MCF 10A (cell line): ENCODE results near the gene CACNA2D2. TPM values are rescaled to one million over a fixed set of nuclear protein-coding genes. Genes with fewer than 3 reads are reported as not detected.

Experiments used
- BruUV-seq: library from RNA; stranded (reverse); fragments of 400-500 nt; replicated peaks from 2 replicates; lab custom pipeline; 2021; lab: Mats Ljungman, UMichigan
- CTCF ChIA-PET: fragments of 300-600 bp; sonication (Branson Sonifier 250); formaldehyde crosslinking; extraction: SDS; loops from one replicate; lab custom pipeline; 2021; ENCODE audit warnings: antibody characterized with exemption, inconsistent platforms; lab: Yijun Ruan, JAX
- POLR2A ChIA-PET: fragments of 300-600, 350-650 bp; sonication (Branson Sonifier 250); formaldehyde crosslinking; extraction: SDS; loops from one replicate; lab custom pipeline; 2020; ENCODE audit warnings: antibody characterized with exemption, inconsistent platforms; lab: Yijun Ruan, JAX
- DNase-seq: peaks from one replicate; pipeline ENCODE4 v3.0.0-alpha.2; 2018; ENCODE audit not compliant: unreplicated experiment
- H3K27ac Mint-ChIP-seq: one replicate; pipeline ENCODE4 v1.8.0; 2022; ENCODE audit warnings: mild to moderate bottlenecking, low read depth, mixed read lengths; ENCODE audit not compliant: unreplicated experiment
- H3K27me3 Mint-ChIP-seq: one replicate; pipeline ENCODE4 v1.8.0; 2022; ENCODE audit warnings: mixed read lengths; ENCODE audit not compliant: insufficient read depth, unreplicated experiment
- H3K36me3 Mint-ChIP-seq: one replicate; pipeline ENCODE4 v1.8.0; 2022; ENCODE audit warnings: mild to moderate bottlenecking, moderate library complexity, mixed read lengths; ENCODE audit not compliant: insufficient read depth, unreplicated experiment
- H3K4me1 Mint-ChIP-seq: one replicate; pipeline ENCODE4 v1.8.0; 2022; ENCODE audit warnings: mixed read lengths; ENCODE audit not compliant: insufficient read depth, unreplicated experiment
- H3K4me3 Mint-ChIP-seq: one replicate; pipeline ENCODE4 v1.8.0; 2022; ENCODE audit warnings: mild to moderate bottlenecking, moderate library complexity, mixed read lengths; ENCODE audit not compliant: unreplicated experiment
- H3K9me3 Mint-ChIP-seq: one replicate; pipeline ENCODE4 v1.8.0; 2022; ENCODE audit warnings: mixed read lengths; ENCODE audit not compliant: unreplicated experiment
- CTCF ChIP-seq: fragments of 200-600 bp; IDR thresholded peaks from one replicate; pipeline ENCODE4 v1.8.0; 2022; ENCODE audit warnings: antibody characterized with exemption, mild to moderate bottlenecking; ENCODE audit not compliant: unreplicated experiment
- intact Hi-C: fragments of 100-400 bp; cut with micrococcal nuclease; formaldehyde crosslinking; loops from 2 replicates; pipeline ENCODE4 v1.14.1; 2022
- total RNA-seq: library from RNA; stranded (reverse); gene quantifications from 2 replicates; pipeline ENCODE4 v1.2.3, GENCODE V29; 2022

The CACNA2D2 gene
- total RNA-seq, 1 experiment from 2014 or later = not detected

- TF ChIP-seq CTCF = no peak
- no peaks in the 10 kb centered on the region for H3K36me3 Mint-ChIP-seq
- ChIA-PET CTCF (no interaction called here), POLR2A (no interaction called here)
- no peak for DNase-seq
- no peak overlapping the region for H3K4me3 Mint-ChIP-seq
- intact Hi-C loops = no loop called here
- no peak overlapping the region for H3K27ac Mint-ChIP-seq
- H3K4me1 Mint-ChIP-seq = no peaks in the 10 kb centered on the region
- no peaks in the 10 kb centered on the region for H3K9me3 Mint-ChIP-seq
- BruUV-seq = no TSS peak
- H3K27me3 Mint-ChIP-seq = peaks cover 46% of the 10 kb centered on the region
Measured at GRCh38 chr3:50506169-50506568, 2.7 kb upstream of the CACNA2D2 start.

- Mint-ChIP-seq H3K4me1 (no peaks in the 10 kb centered on the region), H3K27me3 (peaks cover 46% of the 10 kb centered on the region), H3K27ac (no peak overlapping the region), H3K4me3 (no peak overlapping the region), H3K9me3 (no peaks in the 10 kb centered on the region), H3K36me3 (no peaks in the 10 kb centered on the region)
- no peak for DNase-seq
- BruUV-seq = no TSS peak
- intact Hi-C loops = no loop called here
- POLR2A ChIA-PET = no interaction called here
- TF ChIP-seq CTCF = no peak
- CTCF ChIA-PET = interaction anchor here (1.3 kb wide), 1 partner anchor 14 kb away, joined by 3 read pairs; no protein-coding TSS in a partner anchor
Measured at GRCh38 chr3:50504681-50505080, 1.2 kb upstream of the CACNA2D2 start.

DNA sequence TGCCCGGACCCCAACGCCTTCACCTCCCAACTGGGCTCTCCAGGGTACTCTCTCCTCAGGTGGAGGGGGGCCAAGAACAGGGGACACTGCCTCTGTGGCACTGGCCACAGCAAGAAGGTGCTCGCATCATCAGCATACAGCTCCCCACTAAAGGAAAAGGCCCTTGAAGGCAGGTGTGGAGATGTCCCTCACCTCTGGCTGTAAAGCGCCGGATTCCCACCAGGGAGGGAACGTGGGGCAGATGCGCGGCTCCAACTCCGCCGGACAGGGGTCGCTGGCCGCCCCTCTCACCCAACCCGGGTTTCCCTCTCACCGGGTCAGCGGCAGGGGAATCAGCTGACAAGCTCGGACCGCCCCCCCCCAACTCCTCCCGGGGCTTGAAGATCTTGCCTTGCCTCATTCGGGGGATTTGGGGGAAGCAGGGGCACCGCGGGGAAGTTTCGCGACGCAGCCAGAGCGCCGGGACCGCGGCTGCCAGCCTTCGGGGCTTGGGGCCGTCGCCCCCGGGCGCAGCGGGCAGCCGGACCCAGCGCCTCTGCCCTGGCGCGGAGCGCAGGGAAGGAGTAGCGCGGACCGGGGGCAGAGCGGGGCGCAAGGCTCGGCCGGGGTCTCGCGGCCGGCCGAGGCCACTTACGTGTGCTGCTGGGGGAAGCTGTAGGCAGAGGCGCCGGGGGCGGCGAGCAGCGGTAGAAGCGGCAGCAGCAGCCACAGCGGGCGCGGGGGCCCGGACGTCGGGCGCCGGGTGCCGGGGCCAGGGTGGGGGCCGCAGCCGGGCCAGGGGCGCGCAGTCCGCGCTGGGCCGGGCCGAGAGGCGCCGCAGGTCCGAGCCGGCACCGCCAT is 630 bp downstream of the CACNA2D2 start:
- POLR2A ChIA-PET = no interaction called here
- BruUV-seq = no TSS peak
- no peaks in the 10 kb centered on the region for H3K4me1 Mint-ChIP-seq
- no peaks in the 10 kb centered on the region for H3K36me3 Mint-ChIP-seq
- H3K27ac Mint-ChIP-seq = no peak overlapping the region
- CTCF ChIA-PET = interaction anchor here (0.6 to 0.7 kb wide), 2 partner anchors 140 to 166 kb away, joined by 3 read pairs; no protein-coding TSS in a partner anchor
- TF ChIP-seq CTCF = no peak
- H3K4me3 Mint-ChIP-seq = no peak overlapping the region
- DNase-seq = no peak
- no peaks in the 10 kb centered on the region for H3K9me3 Mint-ChIP-seq
- H3K27me3 Mint-ChIP-seq = peaks cover 46% of the 10 kb centered on the region
- intact Hi-C loops = no loop called here

DNA sequence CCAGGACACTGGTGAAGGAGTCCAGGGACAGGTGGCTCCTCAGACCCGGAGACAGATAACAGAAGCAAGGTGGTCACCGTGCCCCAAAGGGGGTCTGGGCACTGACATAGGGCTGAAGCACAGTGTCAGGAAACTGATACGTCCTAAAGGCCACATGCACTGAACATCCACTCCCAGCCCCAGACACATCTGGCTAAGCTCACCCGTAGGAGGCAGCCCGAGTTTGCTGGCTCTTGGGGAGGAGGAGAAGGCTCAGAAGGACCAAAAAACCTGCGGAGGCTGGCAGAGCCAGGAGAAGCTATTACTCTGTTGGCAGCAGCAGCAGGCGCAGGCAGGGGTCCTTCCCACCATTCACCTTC is 1.2 kb downstream of the CACNA2D2 start:
- no peaks in the 10 kb centered on the region for H3K9me3 Mint-ChIP-seq
- no peak overlapping the region for H3K4me3 Mint-ChIP-seq
- intact Hi-C loops = no loop called here
- ChIA-PET CTCF (interaction anchor here (0.7 kb wide), 2 partner anchors 139 to 1087 kb away, joined by 3 to 4 read pairs; no protein-coding TSS in a partner anchor), POLR2A (no interaction called here)
- DNase-seq = no peak
- H3K36me3 Mint-ChIP-seq = no peaks in the 10 kb centered on the region
- BruUV-seq = no TSS peak
- no peak for TF ChIP-seq CTCF
- H3K4me1 Mint-ChIP-seq = no peaks in the 10 kb centered on the region
- peaks cover 46% of the 10 kb centered on the region for H3K27me3 Mint-ChIP-seq
- no peak overlapping the region for H3K27ac Mint-ChIP-seq
